HG03060 (cell line): ENCODE results near the gene TMEM94.

ENCODE experiments used
- ATAC-seq: cut with Tn5 transposase; IDR thresholded peaks from one replicate; pipeline ENCODE4 v1.9.1; 2021; ENCODE audit warnings: low read depth, moderate number of reproducible peaks; ENCODE audit not compliant: unreplicated experiment

The TMEM94 gene

GRCh38 chr17:75521951-75522727, 65.7 kb downstream of the TMEM94 start:
- no peak for ATAC-seq

- no peak for ATAC-seq
Measured at GRCh38 chr17:75523647-75524046, 67.2 kb downstream of the TMEM94 start.

GRCh38 chr17:75524269-75524969, 68.0 kb downstream of the TMEM94 start:
- no peak for ATAC-seq

GRCh38 chr17:75524970-75525805, 68.8 kb downstream of the TMEM94 start, which contains the start of gene LLGL2:
LLGL2 (plus strand) TSS chr17:75525697; CDS start chr17:75543427, 17,730 bp downstream.
- ATAC-seq = no peak

- no peak for ATAC-seq
Measured at GRCh38 chr17:75525806-75526554, 69.5 kb downstream of the TMEM94 start.

- no peak for ATAC-seq
Measured at GRCh38 chr17:75526555-75527270, 70.3 kb downstream of the TMEM94 start.

GRCh38 chr17:75530837-75531720, 74.6 kb downstream of the TMEM94 start:
- ATAC-seq = no peak

GRCh38 chr17:75531721-75532072, 75.3 kb downstream of the TMEM94 start:
- ATAC-seq = no peak

GRCh38 chr17:75535119-75535537, 78.7 kb downstream of the TMEM94 start:
- no peak for ATAC-seq

GRCh38 chr17:75535871-75536270, 79.4 kb downstream of the TMEM94 start:
- ATAC-seq = no peak

GRCh38 chr17:75536366-75536765, 79.9 kb downstream of the TMEM94 start:
- ATAC-seq = no peak

GRCh38 chr17:75539967-75540729, 83.7 kb downstream of the TMEM94 start:
- ATAC-seq = no peak

- ATAC-seq = no peak
Measured at GRCh38 chr17:75540923-75541503, 84.6 kb downstream of the TMEM94 start.

- no peak for ATAC-seq
Measured at GRCh38 chr17:75542229-75542628, 85.8 kb downstream of the TMEM94 start.

GRCh38 chr17:75542728-75543336, 86.4 kb downstream of the TMEM94 start:
- no peak for ATAC-seq

GRCh38 chr17:75544250-75544649, 87.8 kb downstream of the TMEM94 start:
- ATAC-seq = no peak

- ATAC-seq = no peak
Measured at GRCh38 chr17:75546181-75546580, 89.7 kb downstream of the TMEM94 start.
